GM21390 (cell line): ENCODE data around the gene MTHFSD.

ENCODE experiments used
- ATAC-seq: cut with Tn5 transposase; IDR thresholded peaks from one replicate; pipeline ENCODE4 v1.9.1; 2021; ENCODE audit not compliant: unreplicated experiment

MTHFSD gene

GRCh38 chr16:86505185-86505898, 49.7 kb downstream of the MTHFSD start:
- ATAC-seq: no peak

- no peak for ATAC-seq
These were observed 50.5 kb downstream of the MTHFSD start for GRCh38 chr16:86504315-86505184.

- ATAC-seq: no peak
These were observed 51.2 kb downstream of the MTHFSD start for GRCh38 chr16:86503830-86504229.

- no peak for ATAC-seq
These were observed 51.9 kb downstream of the MTHFSD start for GRCh38 chr16:86502856-86503748.

- ATAC-seq: no peak
These were observed 52.8 kb downstream of the MTHFSD start for GRCh38 chr16:86501989-86502855.

GRCh38 chr16:86500708-86501510, 54.1 kb downstream of the MTHFSD start:
- ATAC-seq: no peak

GRCh38 chr16:86499889-86500707, 54.9 kb downstream of the MTHFSD start:
- no peak for ATAC-seq

- no peak for ATAC-seq
These were observed 55.6 kb downstream of the MTHFSD start for GRCh38 chr16:86499440-86499786.

- no peak for ATAC-seq
These were observed 56.2 kb downstream of the MTHFSD start for GRCh38 chr16:86498671-86499439.

GRCh38 chr16:86498155-86498670, 56.8 kb downstream of the MTHFSD start:
- no peak for ATAC-seq

GRCh38 chr16:86497551-86498021, 57.4 kb downstream of the MTHFSD start:
- no peak for ATAC-seq

GRCh38 chr16:86496929-86497461, 58.0 kb downstream of the MTHFSD start:
- no peak for ATAC-seq

- ATAC-seq: no peak
These were observed 58.6 kb downstream of the MTHFSD start for GRCh38 chr16:86496262-86496928.

- no peak for ATAC-seq
These were observed 59.2 kb downstream of the MTHFSD start for GRCh38 chr16:86495756-86496261.

- ATAC-seq: no peak
These were observed 59.7 kb downstream of the MTHFSD start for GRCh38 chr16:86495357-86495701.

GRCh38 chr16:86494565-86495356, 60.3 kb downstream of the MTHFSD start:
- no peak for ATAC-seq
